Measurements from ENCODE around the gene SRSF4. TPM values are rescaled to one million over a fixed set of nuclear protein-coding genes. Genes with fewer than 3 reads are reported as not detected.
"Not testable (repeated sequence)": the region's sequence is repeated elsewhere in the genome, so short reads cannot be mapped to it uniquely, and the experiment has no call there.

Gene SRSF4
- total RNA-seq: 100 to 1,000 TPM; 129 to 147 TPM

- Mint-ChIP-seq H3K36me3 (ENCODE audit: low read depth) (peaks cover 39% of the 10 kb centered on the region), H3K4me3 (peak within 1 kb of the TSS; percentile 87), H3K4me1 (peaks cover 39% of the 10 kb centered on the region), H3K27ac (peak within 1 kb of the TSS; percentile 99), H3K27me3 (no peaks in the 10 kb centered on the region), H3K9me3 (ENCODE audit: low read depth) (no peaks in the 10 kb centered on the region)
- ChIA-PET CTCF (interaction anchor here (0.7 to 2.9 kb wide), 21 partner anchors 10 to 1601 kb away, joined by 3 to 33 read pairs (median 3); partner anchors contain the start of genes GMEB1 and YTHDF2), POLR2A (interaction anchor here (0.6 to 2.1 kb wide), 15 partner anchors 11 to 1537 kb away, joined by 3 to 15 read pairs (median 7); partner anchors contain the start of genes EPB41, MECR, RNU11 and TAF12)
- intact Hi-C loops (cut with DNase I, micrococcal nuclease): loop anchor here (1.0 to 5.0 kb wide), 22 partner anchors 21 to 1883 kb away; partner anchors contain the start of genes EPB41 (in 1 of the 2), GMEB1 (in 1 of the 2), MECR (in 1 of the 2) and MED18 (in 1 of the 2)
- DNase-seq (peak; percentile 100), ATAC-seq (peak; percentile 91)
Measured at GRCh38 chr1:29181413-29182225, at the start of gene SRSF4. Gene SRSF4 (minus strand): TSS chr1:29181900. CDS start chr1:29181752, 148 bp downstream.

- Mint-ChIP-seq H3K36me3 (ENCODE audit: low read depth) (no peaks in the 10 kb centered on the region), H3K27me3 (peaks cover 9% of the 10 kb centered on the region), H3K9me3 (ENCODE audit: low read depth) (no peaks in the 10 kb centered on the region), H3K4me3 (peak within 1 kb of the TSS; percentile 94), H3K4me1 (peaks cover 18% of the 10 kb centered on the region), H3K27ac (peak within 1 kb of the TSS; percentile 94)
- ChIA-PET POLR2A (interaction anchor here (0.7 to 1.3 kb wide), 2 partner anchors 49 to 477 kb away, joined by 3 to 6 read pairs; partner anchors contain the start of gene SRSF4), CTCF (interaction anchor here (0.5 to 1.6 kb wide), 4 partner anchors 28 to 214 kb away, joined by 3 to 4 read pairs (median 3); no protein-coding TSS in a partner anchor)
- intact Hi-C loops (cut with DNase I, micrococcal nuclease): loop anchor here (1.0 to 10.0 kb wide), 7 partner anchors 48 to 1834 kb away; partner anchors contain the start of gene PUM1 (in 1 of the 2)
- peak; percentile 97 for ATAC-seq
- DNase-seq: peak; percentile 97
Measured at GRCh38 chr1:29230553-29231378, 49.1 kb upstream of the SRSF4 start, which contains the start of gene MECR. Gene MECR (minus strand): TSS chr1:29230934. CDS start chr1:29230906, 28 bp downstream.

GRCh38 chr1:29230204-29230552, 48.5 kb upstream of the SRSF4 start:
- Mint-ChIP-seq H3K27me3 (peaks cover 7% of the 10 kb centered on the region), H3K9me3 (ENCODE audit: low read depth) (no peaks in the 10 kb centered on the region), H3K4me3 (peak overlapping the region; percentile 94), H3K36me3 (ENCODE audit: low read depth) (no peaks in the 10 kb centered on the region), H3K27ac (peak overlapping the region; percentile 94), H3K4me1 (peaks cover 18% of the 10 kb centered on the region)
- ChIA-PET CTCF (interaction anchor here (0.8 to 1.6 kb wide), 3 partner anchors 28 to 49 kb away, joined by 3 to 4 read pairs (median 3); partner anchors contain the start of gene SRSF4), POLR2A (interaction anchor here (1.3 kb wide), 1 partner anchor 49 kb away, joined by 6 read pairs; the partner anchor contains the start of gene SRSF4)
- ATAC-seq: no peak
- intact Hi-C loops (cut with DNase I, micrococcal nuclease): loop anchor here (1.0 to 10.0 kb wide), 7 partner anchors 48 to 1835 kb away; partner anchors contain the start of gene PUM1 (in 1 of the 2)
- no peak for DNase-seq

- ATAC-seq (no peak), DNase-seq (no peak)
- Mint-ChIP-seq H3K27ac (no peak overlapping the region), H3K4me1 (peaks cover 18% of the 10 kb centered on the region), H3K4me3 (no peak overlapping the region), H3K9me3 (ENCODE audit: low read depth) (no peaks in the 10 kb centered on the region), H3K36me3 (ENCODE audit: low read depth) (no peaks in the 10 kb centered on the region), H3K27me3 (no peaks in the 10 kb centered on the region)
- ChIA-PET POLR2A (interaction anchor here (0.6 kb wide), 1 partner anchor 37 kb away, joined by 6 read pairs; no protein-coding TSS in a partner anchor), CTCF (interaction anchor here (0.6 to 1.6 kb wide), 2 partner anchors 10 to 1994 kb away, joined by 3 to 5 read pairs; no protein-coding TSS in a partner anchor)
- intact Hi-C loops (cut with DNase I, micrococcal nuclease): no loop called here
Measured at GRCh38 chr1:29227511-29227910, 45.8 kb upstream of the SRSF4 start.

- no peak for ATAC-seq
- Mint-ChIP-seq H3K27me3 (no peaks in the 10 kb centered on the region), H3K4me1 (peaks cover 13% of the 10 kb centered on the region), H3K4me3 (no peak overlapping the region), H3K27ac (no peak overlapping the region), H3K9me3 (ENCODE audit: low read depth) (no peaks in the 10 kb centered on the region), H3K36me3 (ENCODE audit: low read depth) (peaks cover 2% of the 10 kb centered on the region)
- ChIA-PET CTCF (interaction anchor here (0.8 to 1.6 kb wide), 2 partner anchors 9 to 343 kb away, joined by 3 read pairs; no protein-coding TSS in a partner anchor), POLR2A (no interaction called here)
- intact Hi-C loops (cut with DNase I, micrococcal nuclease): no loop called here
- no peak for DNase-seq
Measured at GRCh38 chr1:29225361-29225760, 43.7 kb upstream of the SRSF4 start.

- peaks cover 4% of the 10 kb centered on the region for H3K36me3 Mint-ChIP-seq (ENCODE audit: low read depth)
- no peaks in the 10 kb centered on the region for H3K27me3 Mint-ChIP-seq
- ATAC-seq (no peak), DNase-seq (no peak)
- CTCF ChIA-PET: interaction anchor here (0.6 to 1.6 kb wide), 2 partner anchors 10 to 1989 kb away, joined by 3 read pairs; no protein-coding TSS in a partner anchor
- H3K27ac Mint-ChIP-seq: no peak overlapping the region
- intact Hi-C loops (cut with DNase I, micrococcal nuclease): no loop called here
- no peaks in the 10 kb centered on the region for H3K9me3 Mint-ChIP-seq (ENCODE audit: low read depth)
- H3K4me3 Mint-ChIP-seq: no peak overlapping the region
- POLR2A ChIA-PET: no interaction called here
- H3K4me1 Mint-ChIP-seq: peaks cover 8% of the 10 kb centered on the region
Measured at GRCh38 chr1:29224356-29224837, 42.7 kb upstream of the SRSF4 start.

- H3K4me3 Mint-ChIP-seq: no peak overlapping the region
- peaks cover under 1% of the 10 kb centered on the region for H3K4me1 Mint-ChIP-seq
- no peaks in the 10 kb centered on the region for H3K9me3 Mint-ChIP-seq (ENCODE audit: low read depth)
- H3K27ac Mint-ChIP-seq: no peak overlapping the region
- ChIA-PET POLR2A (no interaction called here), CTCF (no interaction called here)
- H3K27me3 Mint-ChIP-seq: no peaks in the 10 kb centered on the region
- H3K36me3 Mint-ChIP-seq (ENCODE audit: low read depth): peaks cover 6% of the 10 kb centered on the region
- DNase-seq: no peak
- intact Hi-C loops (cut with DNase I, micrococcal nuclease): no loop called here
- ATAC-seq: no peak
Measured at GRCh38 chr1:29223521-29223920, 41.8 kb upstream of the SRSF4 start.

GRCh38 chr1:29222686-29223085, 41.0 kb upstream of the SRSF4 start:
- intact Hi-C loops (cut with DNase I, micrococcal nuclease): no loop called here
- ChIA-PET CTCF (no interaction called here), POLR2A (no interaction called here)
- H3K4me3 Mint-ChIP-seq: no peak overlapping the region
- ATAC-seq (no peak), DNase-seq (no peak)
- no peaks in the 10 kb centered on the region for H3K9me3 Mint-ChIP-seq (ENCODE audit: low read depth)
- H3K27ac Mint-ChIP-seq: no peak overlapping the region
- H3K27me3 Mint-ChIP-seq: no peaks in the 10 kb centered on the region
- no peaks in the 10 kb centered on the region for H3K4me1 Mint-ChIP-seq
- H3K36me3 Mint-ChIP-seq (ENCODE audit: low read depth): peaks cover 10% of the 10 kb centered on the region

GRCh38 chr1:29222260-29222659, 40.6 kb upstream of the SRSF4 start:
- H3K27me3 Mint-ChIP-seq; ATAC-seq; DNase-seq; H3K9me3 Mint-ChIP-seq (ENCODE audit: low read depth); H3K4me3 Mint-ChIP-seq; H3K27ac Mint-ChIP-seq; H3K4me1 Mint-ChIP-seq; intact Hi-C loops (cut with DNase I, micrococcal nuclease); CTCF ChIA-PET: not testable (repeated sequence)
- H3K36me3 Mint-ChIP-seq (ENCODE audit: low read depth): peaks cover 10% of the 10 kb centered on the region
- POLR2A ChIA-PET: interaction anchor here (0.6 kb wide), 1 partner anchor 1459 kb away, joined by 3 read pairs; no protein-coding TSS in a partner anchor

- ChIA-PET POLR2A (no interaction called here), CTCF (interaction anchor here (1.7 to 2.1 kb wide), 2 partner anchors 10 to 19 kb away, joined by 4 to 10 read pairs; no protein-coding TSS in a partner anchor)
- no peaks in the 10 kb centered on the region for H3K9me3 Mint-ChIP-seq (ENCODE audit: low read depth)
- ATAC-seq (no peak), DNase-seq (no peak)
- peaks cover 11% of the 10 kb centered on the region for H3K36me3 Mint-ChIP-seq (ENCODE audit: low read depth)
- H3K27me3 Mint-ChIP-seq: no peaks in the 10 kb centered on the region
- H3K4me3 Mint-ChIP-seq: no peak overlapping the region
- no peaks in the 10 kb centered on the region for H3K4me1 Mint-ChIP-seq
- no peak overlapping the region for H3K27ac Mint-ChIP-seq
- intact Hi-C loops (cut with DNase I, micrococcal nuclease): no loop called here
Measured at GRCh38 chr1:29221296-29221695, 39.6 kb upstream of the SRSF4 start.

All from activated CD4-positive, alpha-beta T cell treated with anti-CD3 and anti-CD28 coated beads for 36 hours (primary cell).